AG20443 (cell line): Measurements from ENCODE around the gene MAGEB4.
"Not testable (repeated sequence)": the region's sequence is repeated elsewhere in the genome, so short reads cannot be mapped to it uniquely, and the experiment has no call there.

Experiments
- DNase-seq: peaks from one replicate; pipeline ENCODE4 v3.0.0; 2012; ENCODE audit warnings: low spot score, mixed read lengths

Gene MAGEB4, protein sequence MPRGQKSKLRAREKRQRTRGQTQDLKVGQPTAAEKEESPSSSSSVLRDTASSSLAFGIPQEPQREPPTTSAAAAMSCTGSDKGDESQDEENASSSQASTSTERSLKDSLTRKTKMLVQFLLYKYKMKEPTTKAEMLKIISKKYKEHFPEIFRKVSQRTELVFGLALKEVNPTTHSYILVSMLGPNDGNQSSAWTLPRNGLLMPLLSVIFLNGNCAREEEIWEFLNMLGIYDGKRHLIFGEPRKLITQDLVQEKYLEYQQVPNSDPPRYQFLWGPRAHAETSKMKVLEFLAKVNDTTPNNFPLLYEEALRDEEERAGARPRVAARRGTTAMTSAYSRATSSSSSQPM

DNA sequence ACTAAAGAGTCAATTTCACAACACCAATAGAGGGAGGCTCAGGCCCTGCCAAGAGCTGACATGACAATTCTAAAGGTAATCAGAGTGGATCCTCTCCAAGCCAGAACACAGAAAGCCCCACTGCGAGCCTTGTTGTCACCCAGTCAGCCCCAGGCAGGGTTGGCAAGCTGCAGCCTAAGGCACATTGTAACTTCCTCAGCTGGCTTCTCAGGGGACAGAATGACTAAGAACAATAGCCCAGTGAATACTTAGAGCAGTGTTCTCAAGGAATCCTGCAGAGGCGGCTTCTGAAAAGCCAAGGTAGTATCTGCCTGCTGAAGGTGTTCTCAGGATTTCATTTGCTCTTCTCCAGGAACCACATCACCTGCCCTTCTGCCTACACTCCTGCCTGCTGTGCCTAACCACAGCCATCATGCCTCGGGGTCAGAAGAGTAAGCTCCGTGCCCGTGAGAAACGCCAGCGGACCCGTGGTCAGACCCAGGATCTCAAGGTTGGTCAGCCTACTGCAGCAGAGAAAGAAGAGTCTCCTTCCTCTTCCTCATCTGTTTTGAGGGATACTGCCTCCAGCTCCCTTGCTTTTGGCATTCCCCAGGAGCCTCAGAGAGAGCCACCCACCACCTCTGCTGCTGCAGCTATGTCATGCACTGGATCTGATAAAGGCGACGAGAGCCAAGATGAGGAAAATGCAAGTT is at the start of gene MAGEB4:
TSS of gene MAGEB4 (plus strand) at position 277 of the 692 bp plus-strand sequence. CDS start at position 413, 136 bp downstream.
- DNase-seq, result no peak

DNA sequence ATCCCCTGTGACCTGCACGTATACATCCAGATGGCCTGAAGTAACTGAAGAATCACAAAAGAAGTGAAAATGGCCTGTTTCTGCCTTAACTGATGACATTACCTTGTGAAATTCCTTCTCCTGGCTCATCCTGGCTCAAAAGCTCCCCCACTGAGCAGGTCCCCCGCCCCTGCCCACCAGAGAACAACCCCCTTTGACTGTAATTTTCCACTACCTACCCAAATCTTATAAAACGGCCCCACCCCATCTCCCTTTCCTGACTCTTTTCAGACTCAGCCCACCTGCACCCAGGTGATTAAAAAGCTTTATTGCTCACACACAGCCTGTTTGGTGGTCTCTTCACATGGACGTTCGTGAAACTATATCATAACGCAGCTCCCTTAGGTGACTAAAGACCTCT is 47.9 kb upstream of the MAGEB4 start:
- not testable (repeated sequence) for DNase-seq

DNA sequence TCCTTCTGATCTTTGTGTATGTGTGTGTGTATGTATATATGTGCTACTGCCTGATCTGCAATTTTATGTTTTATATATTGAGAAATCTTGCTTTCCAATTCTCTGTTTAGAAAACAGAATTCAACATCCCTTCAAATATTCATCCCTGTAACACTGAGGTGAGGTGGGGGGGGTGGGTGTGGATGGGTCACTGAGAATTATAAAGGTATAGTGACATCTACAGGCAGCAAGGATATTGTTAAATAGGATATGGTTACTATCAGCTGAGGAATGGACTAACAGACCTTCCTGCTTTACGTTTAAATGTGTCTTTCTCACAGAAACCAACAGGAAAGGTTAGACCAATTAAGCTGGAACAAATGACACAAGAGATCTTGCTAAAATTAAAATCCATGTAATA is 45.5 kb upstream of the MAGEB4 start:
- DNase-seq, result peak; percentile 15

DNA sequence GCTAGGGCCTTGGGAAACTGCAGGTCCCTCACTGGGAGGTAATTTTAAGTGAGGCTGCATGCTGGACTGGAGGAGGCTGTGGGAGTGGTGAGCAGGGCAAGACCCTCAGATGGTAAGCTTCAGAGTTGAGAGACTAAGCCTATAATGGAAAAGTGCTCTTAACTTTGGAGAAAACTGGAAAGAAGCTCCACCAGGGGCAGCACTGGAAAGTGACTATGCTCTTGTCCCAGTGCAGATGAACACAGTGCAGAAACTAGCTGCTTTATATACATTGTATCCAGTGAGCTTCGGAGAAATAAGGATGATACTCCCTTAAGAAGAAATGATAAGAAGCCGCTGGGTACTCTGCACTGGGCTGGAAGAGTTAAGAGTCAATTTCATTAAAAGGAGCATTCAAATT is 29.6 kb upstream of the MAGEB4 start:
- no peak for DNase-seq

DNA sequence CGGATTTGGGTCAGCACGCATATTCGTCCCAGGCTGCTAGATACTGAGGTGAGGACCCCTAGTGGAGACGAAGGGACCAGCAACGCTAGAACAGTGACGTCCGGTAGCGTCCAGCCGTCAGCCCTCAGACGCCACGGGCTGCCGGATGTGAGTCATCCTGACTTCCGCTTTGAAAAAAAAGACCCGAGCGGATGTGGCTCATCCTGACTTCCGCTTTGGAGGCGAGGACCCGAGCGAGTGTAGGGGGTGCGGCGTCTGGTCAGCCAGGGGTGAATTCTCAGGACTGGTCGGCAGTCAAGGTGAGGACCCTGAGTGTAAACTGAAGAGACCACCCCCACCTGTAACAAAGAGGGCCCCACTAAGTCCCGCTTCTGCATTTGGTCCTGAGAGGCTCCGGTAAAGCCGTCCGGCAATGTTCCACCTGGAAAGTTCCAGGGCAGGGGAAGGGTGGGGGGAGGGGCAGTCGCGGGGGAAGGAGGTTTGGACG is 26.4 kb upstream of the MAGEB4 start, which contains the start of gene MAGEB2:
TSS of gene MAGEB2 (plus strand) at position 207 of the 487 bp plus-strand sequence. CDS start 3,018 bp downstream, outside the sequence.
- DNase-seq, result no peak

DNA sequence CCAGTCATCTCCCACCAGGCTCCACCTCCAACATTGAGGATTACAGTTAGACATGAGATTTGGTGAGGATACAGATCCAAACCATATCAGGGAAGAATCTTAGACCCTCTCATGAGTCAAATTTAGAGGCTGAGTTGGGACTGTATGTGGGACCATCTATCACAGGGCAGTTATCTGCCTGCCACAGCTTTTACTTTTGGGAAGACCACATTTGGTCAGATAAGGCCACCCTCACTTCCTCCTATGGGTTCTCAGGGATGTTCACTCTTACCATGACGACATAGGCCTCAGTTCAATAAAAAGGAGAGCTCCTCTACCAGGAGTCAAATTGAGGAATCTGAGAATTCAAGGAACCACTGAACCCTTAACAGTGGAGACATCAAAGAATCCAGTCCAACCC is 24.3 kb upstream of the MAGEB4 start:
- no peak for DNase-seq

DNA sequence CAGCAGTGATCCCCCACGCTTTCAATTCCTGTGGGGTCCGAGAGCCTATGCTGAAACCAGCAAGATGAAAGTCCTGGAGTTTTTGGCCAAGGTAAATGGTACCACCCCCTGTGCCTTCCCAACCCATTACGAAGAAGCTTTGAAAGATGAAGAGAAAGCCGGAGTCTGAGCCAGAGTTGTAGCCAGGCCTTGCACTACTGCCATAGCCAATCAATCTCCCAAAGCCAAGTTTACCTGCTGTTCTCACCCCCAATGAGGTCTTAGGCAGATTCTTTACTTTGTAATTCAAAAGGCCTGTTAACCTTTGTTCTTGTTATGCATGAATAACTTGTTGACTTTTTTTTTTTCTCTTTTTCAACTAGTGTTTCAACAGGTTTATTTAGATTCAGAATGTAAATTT is 22.4 kb upstream of the MAGEB4 start:
- no peak for DNase-seq

DNA sequence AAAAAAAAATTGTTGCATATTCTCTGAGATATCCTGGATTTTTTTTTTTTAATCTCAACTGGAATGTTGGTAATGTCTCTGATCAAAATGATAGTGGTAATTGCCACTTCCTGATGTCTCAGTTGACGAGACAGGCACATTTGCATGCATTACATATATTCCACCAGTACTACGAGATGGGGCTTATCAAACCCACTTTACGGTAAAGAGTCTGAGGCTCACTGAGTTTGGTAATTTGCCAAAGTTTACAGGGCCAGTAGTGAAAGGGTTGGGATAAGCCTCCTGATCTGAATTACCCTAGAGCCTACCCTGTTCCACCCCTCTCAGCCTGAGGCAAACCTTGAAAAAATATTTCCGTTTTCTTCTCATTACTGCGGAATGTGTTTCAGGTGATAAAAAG is 21.1 kb upstream of the MAGEB4 start:
- no peak for DNase-seq

DNA sequence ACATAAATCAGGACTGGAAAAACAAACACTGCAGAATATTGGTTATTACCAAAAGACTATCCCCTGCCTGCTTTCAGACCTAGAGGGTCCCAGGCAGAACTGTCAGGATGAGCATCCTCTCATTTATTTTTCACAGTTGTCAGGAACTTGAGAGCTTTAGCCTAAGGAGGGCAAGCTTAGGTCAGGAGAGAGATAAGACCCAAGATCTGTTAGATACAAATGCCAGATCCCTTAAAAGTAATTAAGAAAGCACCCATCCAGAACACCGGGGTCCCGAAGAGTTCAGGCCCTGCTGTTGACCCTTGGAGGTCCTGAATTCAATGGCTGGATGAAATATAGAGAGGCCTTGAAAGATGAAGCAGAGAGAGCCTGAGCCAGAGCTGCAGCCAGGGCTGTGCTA is 17.3 kb upstream of the MAGEB4 start:
- DNase-seq, result no peak

DNA sequence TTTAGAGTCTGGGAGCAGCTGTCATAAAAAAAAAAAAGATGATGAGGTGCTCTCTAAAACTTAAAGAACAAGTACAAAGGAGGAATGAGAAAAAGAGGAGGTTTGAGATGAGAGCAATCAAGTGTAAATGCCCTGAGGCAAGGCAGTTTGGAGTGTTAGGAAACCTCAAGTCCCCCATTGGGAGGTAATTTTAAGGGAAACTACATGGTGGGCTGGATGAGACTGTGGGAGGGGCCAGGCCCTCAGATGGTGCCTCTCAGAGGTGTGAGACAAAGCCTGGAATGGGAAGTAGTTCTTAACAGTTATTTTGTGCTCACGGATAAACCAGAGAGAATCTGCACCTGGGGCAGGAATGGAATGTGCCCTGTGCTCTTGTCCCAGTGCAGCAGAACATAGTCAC is 13.3 kb upstream of the MAGEB4 start:
- no peak for DNase-seq

DNA sequence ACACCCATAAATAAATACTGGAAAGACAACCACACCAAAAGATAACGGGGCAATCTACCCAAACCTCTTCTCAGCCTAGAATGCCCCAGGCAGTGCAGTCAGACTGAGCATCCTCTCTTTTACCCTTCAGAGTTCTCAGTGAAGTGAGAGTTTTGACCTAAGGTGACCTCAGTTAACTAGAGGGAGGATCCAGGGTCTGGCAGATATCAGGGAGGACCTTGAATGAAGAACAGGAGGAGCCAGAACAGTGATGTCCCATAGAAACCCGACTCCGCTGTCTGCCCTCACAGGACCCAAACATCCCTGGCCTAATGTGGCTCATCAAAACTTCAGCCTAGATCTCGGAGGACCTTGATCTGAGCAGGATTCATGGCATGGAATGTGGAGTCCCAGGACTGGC is 11.4 kb upstream of the MAGEB4 start, which contains the start of gene MAGEB3:
TSS of gene MAGEB3 (plus strand) at position 263 of the 400 bp plus-strand sequence. CDS start 5,268 bp downstream, outside the sequence.
- DNase-seq, result no peak

DNA sequence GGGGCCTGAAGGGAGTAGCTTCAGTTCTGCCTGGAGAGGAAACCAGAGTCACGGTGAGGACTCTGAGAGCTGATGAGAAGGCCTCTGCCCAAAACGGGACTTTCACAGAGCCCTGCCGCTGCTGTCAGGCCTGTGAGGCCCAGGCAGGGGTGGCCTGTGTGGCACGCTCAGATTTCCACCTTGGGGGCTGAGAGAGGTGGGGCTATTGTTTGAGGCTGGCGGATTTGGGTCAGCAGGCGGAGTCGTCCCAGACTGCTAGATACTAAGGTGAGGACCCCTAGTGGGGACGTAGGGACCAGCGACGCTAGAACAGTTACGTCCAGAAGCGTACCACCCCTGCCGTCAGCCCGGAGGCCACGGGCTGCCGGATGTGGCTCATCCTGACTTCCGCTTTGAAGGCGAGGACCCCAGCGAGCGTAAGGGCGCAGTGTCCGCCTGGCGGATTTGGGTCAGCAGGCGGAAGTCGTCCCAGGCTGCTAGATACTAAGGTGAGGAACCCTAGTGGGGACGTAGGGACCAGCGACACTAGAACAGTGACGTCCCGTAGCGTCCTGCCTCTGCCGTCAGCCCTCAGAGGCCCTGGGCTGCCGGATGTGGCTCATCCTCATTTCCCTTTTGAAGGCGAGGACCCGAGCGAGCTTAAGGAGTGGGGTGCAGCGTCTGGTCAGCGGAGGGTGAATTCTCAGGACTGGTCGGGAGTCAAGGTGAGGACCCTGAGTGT is 5.1 kb downstream of the MAGEB4 start, which contains the start of gene MAGEB1:
TSS of gene MAGEB1 (plus strand) at position 378 of the 721 bp plus-strand sequence. CDS start 3,348 bp downstream, outside the sequence.
- DNase-seq, result no peak

DNA sequence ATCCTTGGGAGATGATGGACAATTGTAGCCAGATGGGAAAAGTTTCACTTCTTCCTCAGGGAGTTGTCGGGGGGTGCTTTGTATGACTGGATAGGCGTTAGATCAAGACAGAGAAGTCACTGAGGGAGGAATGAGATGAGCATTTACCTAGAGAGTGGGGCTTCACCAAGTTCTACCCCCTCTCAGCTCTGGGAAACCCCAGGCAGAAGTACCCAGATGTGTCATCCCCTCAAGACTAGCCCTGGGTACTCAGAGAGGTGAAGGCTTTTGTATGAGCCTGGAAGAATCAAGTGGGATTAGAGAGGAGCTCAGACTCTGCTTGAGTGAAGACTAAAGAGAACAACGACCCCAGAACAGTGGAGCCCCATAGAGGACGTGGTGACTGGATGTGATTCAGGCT is 7.1 kb downstream of the MAGEB4 start:
- no peak for DNase-seq

DNA sequence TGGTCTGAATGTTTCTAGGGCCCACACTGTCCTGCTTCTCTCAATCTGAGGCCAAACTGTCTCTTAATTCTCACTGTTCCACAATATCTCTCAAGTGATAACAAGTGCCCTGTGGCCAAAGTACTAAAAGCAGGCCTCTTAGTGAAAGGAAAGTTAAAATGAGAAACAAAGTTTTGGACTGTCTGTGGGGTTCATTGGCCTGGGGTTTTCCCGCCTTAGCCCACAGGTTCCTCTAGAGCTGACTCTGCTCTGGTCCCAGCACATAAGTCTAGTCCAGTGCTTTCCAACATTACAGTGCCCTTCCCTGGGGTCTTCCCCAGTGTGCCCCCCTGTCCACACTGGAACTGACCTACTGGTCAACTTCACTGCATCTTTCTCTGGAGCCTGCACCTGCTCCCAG is 11.5 kb downstream of the MAGEB4 start:
- DNase-seq, result no peak

DNA sequence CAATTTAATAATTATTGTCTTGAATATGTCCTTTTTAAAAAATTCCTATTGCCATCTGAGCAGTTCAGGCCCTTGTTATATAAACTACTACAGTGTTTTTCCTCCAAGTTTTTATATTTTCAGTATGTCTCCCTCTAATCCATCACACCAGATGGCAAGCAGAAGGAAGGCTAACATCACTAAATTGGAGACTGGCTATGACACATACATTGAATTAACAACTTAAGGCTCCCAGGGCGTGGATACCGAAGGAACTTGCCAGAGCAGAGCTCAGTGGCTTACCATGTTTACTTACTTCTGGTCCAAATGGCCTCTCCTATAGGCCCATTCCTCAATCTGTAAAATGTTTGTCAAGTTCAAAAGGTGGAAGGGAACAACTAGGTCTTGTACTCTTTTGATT is 18.1 kb downstream of the MAGEB4 start:
- no peak for DNase-seq

DNA sequence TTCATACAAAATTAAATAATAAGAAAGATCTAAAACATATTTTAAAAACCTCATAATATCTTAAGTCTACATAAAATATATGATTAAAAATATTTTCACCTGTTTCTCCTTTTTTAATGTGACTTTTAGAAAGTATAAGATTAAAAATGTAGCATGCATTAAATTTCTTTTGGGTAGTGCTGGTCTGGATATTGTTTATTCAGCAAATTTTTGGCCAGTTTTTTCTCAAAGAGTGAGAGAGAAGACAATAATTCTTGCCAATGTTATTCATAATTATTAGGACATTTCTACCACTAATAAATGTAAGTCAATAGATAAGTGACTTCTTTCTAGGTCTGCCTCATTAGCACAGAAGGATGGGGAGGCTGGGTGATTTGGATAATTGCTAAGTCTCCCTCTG is 19.2 kb downstream of the MAGEB4 start:
- no peak for DNase-seq

DNA sequence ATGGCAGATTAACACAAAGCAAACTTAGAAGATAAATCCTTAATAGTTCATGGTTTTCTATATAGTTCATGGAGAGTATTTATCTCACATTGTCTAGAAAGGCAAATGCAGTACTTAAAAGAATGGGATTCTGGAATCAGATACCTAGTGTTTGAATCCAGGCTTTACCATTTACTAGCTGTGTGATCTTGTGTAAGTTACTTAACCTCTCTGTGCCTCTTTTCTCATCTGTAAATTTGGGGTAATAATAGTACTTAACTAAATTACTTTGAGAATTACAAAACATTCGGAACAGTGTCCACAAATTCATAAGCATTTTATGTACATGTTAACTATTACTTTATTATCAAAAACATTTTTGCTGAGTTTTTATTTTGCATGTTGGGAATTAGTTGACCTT is 21.0 kb downstream of the MAGEB4 start:
- DNase-seq, result no peak

DNA sequence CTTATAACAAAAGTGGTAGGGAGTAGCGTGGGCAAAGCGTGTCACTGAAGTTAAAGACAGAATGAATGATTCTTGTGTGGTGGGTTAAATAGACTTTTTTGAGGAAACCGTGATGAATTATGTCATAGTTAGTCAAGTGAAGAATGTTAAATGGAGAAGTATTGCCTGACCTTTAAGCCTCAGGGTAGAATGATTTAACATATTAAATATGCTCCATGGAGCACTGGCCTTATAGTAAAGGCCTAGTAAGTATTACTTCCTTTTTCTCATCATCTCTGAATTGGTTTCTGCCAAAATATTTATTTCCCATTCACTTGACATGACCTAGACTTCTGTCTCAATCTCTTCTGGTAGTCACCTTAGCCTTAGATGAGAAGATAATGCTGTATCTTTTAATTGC is 28.8 kb downstream of the MAGEB4 start:
- no peak for DNase-seq

DNA sequence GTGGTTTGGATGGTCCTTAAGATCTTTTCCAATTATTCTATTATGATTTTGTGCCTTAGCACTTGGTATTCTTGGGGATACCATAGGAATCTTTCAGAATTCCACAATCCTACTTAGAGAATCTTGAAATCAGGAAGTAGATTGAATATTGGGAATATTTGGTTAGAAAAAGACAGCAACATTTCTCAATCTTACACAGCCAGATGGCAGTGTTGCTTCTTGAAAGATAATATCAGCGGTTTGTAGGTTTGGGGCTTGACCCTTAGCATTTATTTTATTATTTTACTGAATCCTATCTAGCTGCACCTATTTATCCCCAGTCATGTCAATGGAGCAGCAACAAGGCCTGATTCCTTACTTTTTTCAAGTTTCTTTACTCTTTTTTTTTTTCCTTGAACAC is 33.7 kb downstream of the MAGEB4 start:
- peak; percentile 8 for DNase-seq

DNA sequence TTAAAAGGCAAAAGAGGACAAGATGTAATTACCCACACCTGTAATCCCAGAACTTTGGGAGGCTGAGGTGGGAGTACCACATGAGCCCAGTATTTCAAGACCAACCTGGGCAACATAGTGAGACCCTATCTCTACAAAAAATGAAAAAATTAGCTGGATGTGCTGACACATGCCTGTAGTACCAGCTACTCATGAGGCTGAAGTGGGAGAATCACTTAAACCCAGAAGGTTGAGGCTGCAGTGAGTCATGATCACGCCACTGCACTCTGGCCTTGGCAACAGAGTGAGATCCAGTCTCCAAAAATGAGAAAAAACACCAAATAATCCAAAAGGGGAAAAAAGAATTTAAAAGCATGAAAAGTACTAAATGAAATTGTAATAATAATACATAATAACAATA is 36.6 kb downstream of the MAGEB4 start:
- no peak for DNase-seq

DNA sequence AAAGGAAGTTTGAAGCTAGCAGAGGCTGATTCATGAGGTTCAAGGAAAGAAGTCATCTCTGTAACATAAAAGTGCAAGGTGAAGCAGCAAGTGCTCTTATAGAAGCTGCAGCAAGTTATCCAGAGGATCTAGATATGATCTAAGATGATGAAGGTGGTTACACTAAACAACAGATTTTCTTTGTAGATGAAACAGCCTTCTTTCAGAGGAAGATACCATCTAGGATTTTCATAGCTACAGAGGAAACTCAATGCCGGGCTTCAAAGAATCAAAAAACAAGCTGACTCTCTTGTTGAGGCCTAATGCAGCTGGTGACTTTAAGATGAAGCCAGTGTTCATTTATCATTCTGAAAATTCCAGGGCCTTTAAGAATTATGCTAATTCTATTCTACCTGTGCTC is 38.6 kb downstream of the MAGEB4 start:
- no peak for DNase-seq

DNA sequence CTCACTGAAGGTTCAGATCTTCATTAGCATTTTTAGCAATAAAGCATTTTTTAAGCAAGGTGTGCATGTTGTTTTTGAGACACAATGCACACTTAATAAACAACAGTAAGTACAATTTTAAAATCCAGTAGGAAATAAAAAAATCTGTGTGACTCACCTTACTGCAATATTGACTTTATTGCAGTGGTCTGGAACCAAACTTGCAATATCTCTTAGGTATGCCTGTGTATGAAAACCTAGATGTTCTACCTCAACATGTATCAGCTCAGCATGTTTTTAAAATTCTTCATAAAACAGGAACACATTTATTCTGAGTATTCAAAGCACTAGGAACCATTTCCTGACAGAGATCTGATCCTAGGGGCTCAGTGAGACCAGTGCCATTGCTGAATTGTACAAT is 40.7 kb downstream of the MAGEB4 start:
- DNase-seq, result no peak
